OCI-LY7 (cell line): ENCODE data around the gene DDIT4. TPM values are rescaled to one million over a fixed set of nuclear protein-coding genes. Genes with fewer than 3 reads are reported as not detected.

ENCODE experiments used
- BruUV-seq: library from RNA; stranded (reverse); fragments of 400-500 nt; replicated peaks from 2 replicates; lab custom pipeline; 2021; lab: Mats Ljungman, UMichigan
- CTCF ChIA-PET: fragments of 300-600 bp; sonication (Branson Sonifier 250); formaldehyde crosslinking; loops from one replicate; lab custom pipeline; 2022; ENCODE audit warnings: antibody characterized with exemption; ENCODE audit not compliant: unreplicated experiment; lab: Charles Lee
- POLR2A ChIA-PET: fragments of 300-600 bp; sonication (Branson Sonifier 250); formaldehyde crosslinking; loops from one replicate; lab custom pipeline; 2022; ENCODE audit warnings: antibody characterized with exemption; lab: Charles Lee
- DNase-seq: peaks from one replicate; pipeline ENCODE4 v3.0.0-alpha.2; 2015; ENCODE audit warnings: low spot score
- H2AFZ ChIP-seq: fragments of 200-600 bp; sonication (generic), shearing (Covaris generic); 2 replicates; pipeline ENCODE4 v1.6.1; 2014; ENCODE audit warnings: mild to moderate bottlenecking, antibody characterized with exemption, low read length, moderate library complexity
- H3K27ac ChIP-seq: fragments of 200-600 bp; sonication (generic); 2 replicates; pipeline ENCODE4 v1.5.1; 2014; ENCODE audit warnings: mixed run types, low read depth, mild to moderate bottlenecking, moderate library complexity, low read length, inconsistent platforms; ENCODE audit not compliant: poor library complexity, severe bottlenecking
- H3K36me3 ChIP-seq: fragments of 200-600 bp; sonication (generic); 2 replicates; pipeline ENCODE4 v1.6.1; 2014; ENCODE audit warnings: mild to moderate bottlenecking, antibody characterized with exemption, low read length, moderate library complexity, mixed read lengths; ENCODE audit not compliant: insufficient read depth
- H3K4me1 ChIP-seq: fragments of 200-600 bp; sonication (generic); 2 replicates; pipeline ENCODE4 v1.5.1; 2014; ENCODE audit warnings: mild to moderate bottlenecking, low read length; ENCODE audit not compliant: insufficient read depth, poor library complexity, severe bottlenecking
- H3K4me2 ChIP-seq: fragments of 200-600 bp; sonication (generic); 2 replicates; pipeline ENCODE4 v1.6.1; 2014; ENCODE audit warnings: mild to moderate bottlenecking, low read length
- H3K4me3 ChIP-seq: fragments of 200-600 bp; sonication (generic); 2 replicates; pipeline ENCODE4 v1.5.1; 2014; ENCODE audit warnings: mild to moderate bottlenecking, low read depth, low read length; ENCODE audit not compliant: poor library complexity, severe bottlenecking
- H3K79me2 ChIP-seq: fragments of 200-600 bp; sonication (generic); 2 replicates; pipeline ENCODE4 v1.6.1; 2016; ENCODE audit warnings: low read depth, mild to moderate bottlenecking, low read length, moderate library complexity, mixed read lengths; ENCODE audit not compliant: insufficient read depth
- H3K9me2 ChIP-seq: fragments of 200-600 bp; sonication (generic); 2 replicates; pipeline ENCODE4 v1.6.1; 2016; ENCODE audit warnings: mild to moderate bottlenecking, low read length, mixed read lengths; ENCODE audit not compliant: insufficient read depth
- H3K9me3 ChIP-seq: fragments of 200-600 bp; sonication (generic); 2 replicates; pipeline ENCODE4 v1.6.1; 2014; ENCODE audit warnings: mild to moderate bottlenecking, mixed run types, low read length, mixed read lengths
- H4K20me1 ChIP-seq: fragments of 200-600 bp; sonication (generic); 2 replicates; pipeline ENCODE4 v1.6.1; 2014; ENCODE audit warnings: mild to moderate bottlenecking, antibody characterized with exemption, low read length, moderate library complexity, mixed read lengths; ENCODE audit not compliant: insufficient read depth
- CTCF ChIP-seq: fragments of 200-600 bp; sonication (generic); conservative IDR thresholded peaks from 2 replicates; pipeline ENCODE4 v1.5.1; 2014; ENCODE audit warnings: mild to moderate bottlenecking, antibody characterized with exemption, low read length, moderate library complexity, mixed read lengths
- EZH2phosphoT487 ChIP-seq: fragments of 200-600 bp; sonication (generic); IDR thresholded peaks from 2 replicates; pipeline ENCODE4 v1.6.1; 2018; ENCODE audit warnings: low read depth, borderline replicate concordance, mild to moderate bottlenecking, mixed run types, antibody characterized with exemption, low read length, moderate library complexity, mixed read lengths
- intact Hi-C: fragments of 100-400 bp; cut with micrococcal nuclease; formaldehyde crosslinking; loops from one replicate; pipeline ENCODE4 v1.10.0; 2022; ENCODE audit not compliant: unreplicated experiment
- total RNA-seq, 2 experiments: library from RNA; depleted of rRNA in 1 of 2; stranded (reverse); fragments of >200 nt in 1 of 2; shearing (Covaris generic) in 1 of 2; gene quantifications; 2 replicates each; pipeline ENCODE4 v1.2.3, GENCODE V29; 2014 to 2022

DDIT4 gene
- total RNA-seq, 2 experiments from 2014 or later, result 91.8 to 102 TPM

- peak overlapping the region; percentile 66 for H3K4me3 ChIP-seq
- no peaks in the 10 kb centered on the region for H3K36me3 ChIP-seq
- no peaks in the 10 kb centered on the region for H3K9me3 ChIP-seq
- peak overlapping the region; percentile 82 for H3K4me2 ChIP-seq
- DNase-seq, result no peak
- no peaks in the 10 kb centered on the region for H3K9me2 ChIP-seq
- TF ChIP-seq CTCF (no peak), EZH2phosphoT487 (no peak)
- H3K79me2 ChIP-seq, result no peaks in the 10 kb centered on the region
- intact Hi-C loops, result no loop called here
- H3K4me1 ChIP-seq, result peaks cover 73% of the 10 kb centered on the region
- BruUV-seq, result TSS peak; percentile 81
- H4K20me1 ChIP-seq, result no peaks in the 10 kb centered on the region
- H3K27ac ChIP-seq, result peak overlapping the region; percentile 97
- POLR2A ChIA-PET, result interaction anchor here (0.6 to 6.4 kb wide), 23 partner anchors 8 to 608 kb away, joined by 3 to 91 read pairs (median 5); partner anchors contain the start of genes ASCC1 and DDIT4
- H2AFZ ChIP-seq, result peak overlapping the region; percentile 9; the same call in 1 of the 2 replicates
- CTCF ChIA-PET, result interaction anchor here (0.6 to 2.4 kb wide), 8 partner anchors 8 to 63 kb away, joined by 3 to 7 read pairs (median 4); partner anchors contain the start of gene DDIT4
Observed at GRCh38 chr10:72321248-72322029, 47.7 kb downstream of the DDIT4 start.

- H2AFZ ChIP-seq, result peak overlapping the region; percentile 5; the same call in 1 of the 2 replicates
- H3K9me2 ChIP-seq, result no peaks in the 10 kb centered on the region
- intact Hi-C loops, result no loop called here
- H3K4me1 ChIP-seq, result peaks cover 68% of the 10 kb centered on the region
- peak overlapping the region; percentile 82 for H3K4me2 ChIP-seq
- no peaks in the 10 kb centered on the region for H4K20me1 ChIP-seq
- no peaks in the 10 kb centered on the region for H3K9me3 ChIP-seq
- no peak for TF ChIP-seq CTCF
- no peak for TF ChIP-seq EZH2phosphoT487
- no peak for DNase-seq
- peak overlapping the region; percentile 66 for H3K4me3 ChIP-seq
- H3K27ac ChIP-seq, result peak overlapping the region; percentile 97
- H3K79me2 ChIP-seq, result no peaks in the 10 kb centered on the region
- no TSS peak for BruUV-seq
- no peaks in the 10 kb centered on the region for H3K36me3 ChIP-seq
- ChIA-PET POLR2A (interaction anchor here (0.6 to 6.4 kb wide), 14 partner anchors 8 to 232 kb away, joined by 3 to 91 read pairs (median 6); partner anchors contain the start of gene DDIT4), CTCF (interaction anchor here (0.6 to 2.4 kb wide), 6 partner anchors 10 to 64 kb away, joined by 3 to 7 read pairs (median 4); partner anchors contain the start of gene DDIT4)
Observed at GRCh38 chr10:72322030-72322279, 48.2 kb downstream of the DDIT4 start.
